GM23338 (cell line): ENCODE measurements around the gene MALSU1. TPM values are rescaled to one million over a fixed set of nuclear protein-coding genes. Genes with fewer than 3 reads are reported as not detected.

Source experiments
- ATAC-seq: fragments of 200-7000 bp; cut with Tn5 transposase; 3 replicates; pipeline ENCODE4 v1.9.1; 2020
- DNase-seq: peaks from one replicate; pipeline ENCODE4 v3.0.0-alpha.2; 2015; ENCODE audit warnings: low spot score
- H2AFZ ChIP-seq: fragments of 200-600 bp; sonication (generic); 2 replicates; pipeline ENCODE4 v1.8.0; 2016; ENCODE audit warnings: antibody characterized with exemption, mild to moderate bottlenecking, moderate library complexity
- H3F3A ChIP-seq: fragments of 200-600 bp; sonication (generic); replicated peaks from 2 replicates; pipeline ENCODE4 v1.8.0; 2017; ENCODE audit warnings: antibody characterized with exemption, mixed run types, low read depth
- H3K27ac ChIP-seq: fragments of 200-600 bp; sonication (generic); 2 replicates; pipeline ENCODE4 v1.6.1; 2016; ENCODE audit warnings: low read depth
- H3K27me3 ChIP-seq: fragments of 200-600 bp; sonication (generic); 2 replicates; pipeline ENCODE4 v1.8.0; 2016; ENCODE audit warnings: mild to moderate bottlenecking, mixed run types, moderate library complexity; ENCODE audit not compliant: insufficient read depth
- H3K36me3 ChIP-seq: fragments of 200-600 bp; sonication (generic); 2 replicates; pipeline ENCODE4 v1.8.0; 2016; ENCODE audit warnings: mild to moderate bottlenecking; ENCODE audit not compliant: insufficient read depth
- H3K4me1 ChIP-seq: fragments of 200-600 bp; sonication (generic); 2 replicates; pipeline ENCODE4 v1.8.0; 2016; ENCODE audit warnings: mild to moderate bottlenecking, moderate library complexity; ENCODE audit not compliant: insufficient read depth
- H3K4me2 ChIP-seq: fragments of 200-600 bp; sonication (generic); 2 replicates; pipeline ENCODE4 v1.7.1; 2017; ENCODE audit warnings: mixed run types
- H3K4me3 ChIP-seq: fragments of 200-600 bp; sonication (generic); 2 replicates; pipeline ENCODE4 v1.6.1; 2016; ENCODE audit warnings: mixed run types
- H3K79me2 ChIP-seq: fragments of 200-600 bp; sonication (generic); replicated peaks from 2 replicates; pipeline ENCODE4 v1.8.0; 2017; ENCODE audit warnings: mild to moderate bottlenecking; ENCODE audit not compliant: insufficient read depth
- H3K9me2 ChIP-seq: fragments of 200-600 bp; sonication (generic); 2 replicates; pipeline ENCODE4 v1.8.0; 2017; ENCODE audit not compliant: insufficient read depth
- H4K20me1 ChIP-seq: fragments of 200-600 bp; sonication (generic); replicated peaks from 2 replicates; pipeline ENCODE4 v1.8.0; 2017; ENCODE audit warnings: mild to moderate bottlenecking; ENCODE audit not compliant: insufficient read depth
- H3K27ac Mint-ChIP-seq: 2 replicates; pipeline ENCODE4 v1.8.0; 2020; ENCODE audit warnings: inconsistent platforms, mild to moderate bottlenecking, moderate library complexity, mixed read lengths
- H3K27me3 Mint-ChIP-seq: 3 replicates; pipeline ENCODE4 v1.8.0; 2022; ENCODE audit warnings: low read depth, mild to moderate bottlenecking, moderate library complexity, mixed read lengths, inconsistent platforms; ENCODE audit not compliant: insufficient read depth, poor library complexity
- H3K36me3 Mint-ChIP-seq: 3 replicates; pipeline ENCODE4 v1.8.0; 2021; ENCODE audit warnings: low read depth, mild to moderate bottlenecking, inconsistent platforms, moderate library complexity, mixed read lengths
- H3K4me1 Mint-ChIP-seq: 3 replicates; pipeline ENCODE4 v1.8.0; 2020; ENCODE audit warnings: mild to moderate bottlenecking, inconsistent platforms, mixed read lengths
- H3K4me3 Mint-ChIP-seq: 3 replicates; pipeline ENCODE4 v1.8.0; 2021; ENCODE audit warnings: moderate library complexity, mild to moderate bottlenecking, inconsistent platforms, mixed read lengths
- H3K9me3 Mint-ChIP-seq: 3 replicates; pipeline ENCODE4 v1.8.0; 2020; ENCODE audit warnings: moderate library complexity, mild to moderate bottlenecking, inconsistent platforms, mixed read lengths
- CREB1 ChIP-seq: fragments of 250-450 bp; sonication (Bioruptor Pico); IDR thresholded peaks from 2 replicates; pipeline ENCODE4 v1.5.0; 2020; ENCODE audit warnings: low read depth, mild to moderate bottlenecking, moderate library complexity
- CTCF ChIP-seq, 2 experiments: fragments of 200-600 bp in 1 of 2; sonication (generic) in 1 of 2; conservative IDR thresholded peaks; 2 replicates each; pipeline versions ENCODE4 v1.5.1 to v1.6.1; 2016 to 2017; ENCODE audit warnings: antibody characterized with exemption in 2 of 2, low read depth in 2 of 2, mild to moderate bottlenecking in 2 of 2, moderate library complexity in 1 of 2
- ETS1 ChIP-seq: IDR thresholded peaks from 2 replicates; pipeline ENCODE4 v1.6.1; 2016; ENCODE audit warnings: antibody characterized with exemption
- EZH2 ChIP-seq: fragments of 200-600 bp; sonication (generic); IDR thresholded peaks from one replicate; pipeline ENCODE4 v1.8.0; 2017; ENCODE audit warnings: antibody characterized with exemption, mild to moderate bottlenecking, low read depth; ENCODE audit not compliant: unreplicated experiment
- EZH2phosphoT487 ChIP-seq: fragments of 200-600 bp; sonication (generic); IDR thresholded peaks from one replicate; pipeline ENCODE4 v1.8.1; 2018; ENCODE audit warnings: antibody characterized with exemption; ENCODE audit not compliant: unreplicated experiment
- JUNB ChIP-seq: IDR thresholded peaks from one replicate; pipeline ENCODE4 v1.6.1; 2016; ENCODE audit warnings: antibody characterized with exemption; ENCODE audit not compliant: unreplicated experiment
- NANOG ChIP-seq: IDR thresholded peaks from 2 replicates; pipeline ENCODE4 v1.6.1; 2016; ENCODE audit warnings: antibody characterized with exemption, borderline replicate concordance
- POLR2AphosphoS5 ChIP-seq: IDR thresholded peaks from 2 replicates; pipeline ENCODE4 v1.6.1; 2016; ENCODE audit warnings: antibody characterized with exemption, low read depth
- REST ChIP-seq: IDR thresholded peaks from one replicate; pipeline ENCODE4 v1.6.1; 2018; ENCODE audit warnings: antibody characterized with exemption; ENCODE audit not compliant: unreplicated experiment
- STAT1 ChIP-seq: IDR thresholded peaks from one replicate; pipeline ENCODE4 v1.6.1; 2016; ENCODE audit warnings: antibody characterized with exemption; ENCODE audit not compliant: unreplicated experiment
- ZNF114 ChIP-seq: fragments of 250-450 bp; sonication (Bioruptor Pico); IDR thresholded peaks from 2 replicates; pipeline ENCODE4 v1.5.0; 2020; ENCODE audit warnings: mild to moderate bottlenecking, moderate library complexity
- ZNF331 ChIP-seq: fragments of 250-450 bp; sonication (Bioruptor Pico); IDR thresholded peaks from 2 replicates; pipeline ENCODE4 v1.5.0; 2020; ENCODE audit warnings: low read depth, mild to moderate bottlenecking, moderate library complexity
- polyA plus RNA-seq: library from polyadenylated mRNA; unstranded; fragments of >200 nt; fragmentation: Nextera tagmentation; extraction: Ambion mirVana; gene quantifications from 2 replicates; pipeline ENCODE4 v1.2.1, GENCODE V29; 2016
- total RNA-seq: library from RNA; depleted of rRNA; stranded (reverse); fragments of >200 nt; shearing (Covaris generic); gene quantifications from 2 replicates; pipeline ENCODE4 v1.2.3, GENCODE V29; 2014
- TF ChIP-seq, protein P1 (sequence below): fragments of 250-450 bp; sonication (Bioruptor Pico); IDR thresholded peaks from 2 replicates; pipeline ENCODE4 v1.5.0; 2020; ENCODE audit warnings: mild to moderate bottlenecking, moderate library complexity

MALSU1 gene
- total and polyA plus RNA-seq, 2 experiments from 2014 or later = 96.8 to 209 TPM

DNA sequence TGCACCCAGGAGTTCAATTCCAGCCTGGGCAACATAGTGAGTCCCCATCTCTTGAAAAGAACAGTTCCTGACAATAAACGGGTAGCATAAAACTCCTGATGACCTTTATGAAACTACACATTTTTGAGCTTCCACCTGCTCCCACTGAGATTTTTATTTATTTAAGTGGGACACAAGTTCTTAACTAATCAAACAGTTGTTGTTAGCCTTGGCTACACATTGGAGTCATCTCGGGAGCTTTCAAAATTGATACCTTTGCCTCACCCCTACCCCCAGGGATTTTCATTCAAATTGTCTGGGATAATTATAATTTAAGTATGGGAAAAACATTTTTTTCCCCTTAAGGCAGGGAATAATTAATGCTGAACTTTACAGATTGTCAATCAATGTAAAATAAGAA, 39.3 kb downstream of the MALSU1 start:
- H3K4me3 Mint-ChIP-seq = no peak overlapping the region

More for the DNA sequence above, 39.3 kb downstream of the MALSU1 start:
- Mint-ChIP-seq H3K27ac (no peak overlapping the region), H3K4me1 (no peaks in the 10 kb centered on the region), H3K9me3 (no peaks in the 10 kb centered on the region; the same call in 2 of the 3 replicates), H3K27me3 (peaks cover 3% of the 10 kb centered on the region), H3K36me3 (peaks cover 92% of the 10 kb centered on the region)
- Histone ChIP-seq H3K79me2 (no peaks in the 10 kb centered on the region; the same call in 1 of the 2 replicates), H3K27ac (no peak overlapping the region), H3K4me1 (no peaks in the 10 kb centered on the region), H3K27me3 (no peaks in the 10 kb centered on the region), H3K9me2 (no peaks in the 10 kb centered on the region), H3K36me3 (peaks cover 59% of the 10 kb centered on the region), H3K4me2 (no peak overlapping the region), H3K4me3 (no peak overlapping the region), H3F3A (peaks cover 11% of the 10 kb centered on the region), H4K20me1 (peaks cover 8% of the 10 kb centered on the region), H2AFZ (no peak overlapping the region)
- no peak for DNase-seq
- TF ChIP-seq, protein P1, sequence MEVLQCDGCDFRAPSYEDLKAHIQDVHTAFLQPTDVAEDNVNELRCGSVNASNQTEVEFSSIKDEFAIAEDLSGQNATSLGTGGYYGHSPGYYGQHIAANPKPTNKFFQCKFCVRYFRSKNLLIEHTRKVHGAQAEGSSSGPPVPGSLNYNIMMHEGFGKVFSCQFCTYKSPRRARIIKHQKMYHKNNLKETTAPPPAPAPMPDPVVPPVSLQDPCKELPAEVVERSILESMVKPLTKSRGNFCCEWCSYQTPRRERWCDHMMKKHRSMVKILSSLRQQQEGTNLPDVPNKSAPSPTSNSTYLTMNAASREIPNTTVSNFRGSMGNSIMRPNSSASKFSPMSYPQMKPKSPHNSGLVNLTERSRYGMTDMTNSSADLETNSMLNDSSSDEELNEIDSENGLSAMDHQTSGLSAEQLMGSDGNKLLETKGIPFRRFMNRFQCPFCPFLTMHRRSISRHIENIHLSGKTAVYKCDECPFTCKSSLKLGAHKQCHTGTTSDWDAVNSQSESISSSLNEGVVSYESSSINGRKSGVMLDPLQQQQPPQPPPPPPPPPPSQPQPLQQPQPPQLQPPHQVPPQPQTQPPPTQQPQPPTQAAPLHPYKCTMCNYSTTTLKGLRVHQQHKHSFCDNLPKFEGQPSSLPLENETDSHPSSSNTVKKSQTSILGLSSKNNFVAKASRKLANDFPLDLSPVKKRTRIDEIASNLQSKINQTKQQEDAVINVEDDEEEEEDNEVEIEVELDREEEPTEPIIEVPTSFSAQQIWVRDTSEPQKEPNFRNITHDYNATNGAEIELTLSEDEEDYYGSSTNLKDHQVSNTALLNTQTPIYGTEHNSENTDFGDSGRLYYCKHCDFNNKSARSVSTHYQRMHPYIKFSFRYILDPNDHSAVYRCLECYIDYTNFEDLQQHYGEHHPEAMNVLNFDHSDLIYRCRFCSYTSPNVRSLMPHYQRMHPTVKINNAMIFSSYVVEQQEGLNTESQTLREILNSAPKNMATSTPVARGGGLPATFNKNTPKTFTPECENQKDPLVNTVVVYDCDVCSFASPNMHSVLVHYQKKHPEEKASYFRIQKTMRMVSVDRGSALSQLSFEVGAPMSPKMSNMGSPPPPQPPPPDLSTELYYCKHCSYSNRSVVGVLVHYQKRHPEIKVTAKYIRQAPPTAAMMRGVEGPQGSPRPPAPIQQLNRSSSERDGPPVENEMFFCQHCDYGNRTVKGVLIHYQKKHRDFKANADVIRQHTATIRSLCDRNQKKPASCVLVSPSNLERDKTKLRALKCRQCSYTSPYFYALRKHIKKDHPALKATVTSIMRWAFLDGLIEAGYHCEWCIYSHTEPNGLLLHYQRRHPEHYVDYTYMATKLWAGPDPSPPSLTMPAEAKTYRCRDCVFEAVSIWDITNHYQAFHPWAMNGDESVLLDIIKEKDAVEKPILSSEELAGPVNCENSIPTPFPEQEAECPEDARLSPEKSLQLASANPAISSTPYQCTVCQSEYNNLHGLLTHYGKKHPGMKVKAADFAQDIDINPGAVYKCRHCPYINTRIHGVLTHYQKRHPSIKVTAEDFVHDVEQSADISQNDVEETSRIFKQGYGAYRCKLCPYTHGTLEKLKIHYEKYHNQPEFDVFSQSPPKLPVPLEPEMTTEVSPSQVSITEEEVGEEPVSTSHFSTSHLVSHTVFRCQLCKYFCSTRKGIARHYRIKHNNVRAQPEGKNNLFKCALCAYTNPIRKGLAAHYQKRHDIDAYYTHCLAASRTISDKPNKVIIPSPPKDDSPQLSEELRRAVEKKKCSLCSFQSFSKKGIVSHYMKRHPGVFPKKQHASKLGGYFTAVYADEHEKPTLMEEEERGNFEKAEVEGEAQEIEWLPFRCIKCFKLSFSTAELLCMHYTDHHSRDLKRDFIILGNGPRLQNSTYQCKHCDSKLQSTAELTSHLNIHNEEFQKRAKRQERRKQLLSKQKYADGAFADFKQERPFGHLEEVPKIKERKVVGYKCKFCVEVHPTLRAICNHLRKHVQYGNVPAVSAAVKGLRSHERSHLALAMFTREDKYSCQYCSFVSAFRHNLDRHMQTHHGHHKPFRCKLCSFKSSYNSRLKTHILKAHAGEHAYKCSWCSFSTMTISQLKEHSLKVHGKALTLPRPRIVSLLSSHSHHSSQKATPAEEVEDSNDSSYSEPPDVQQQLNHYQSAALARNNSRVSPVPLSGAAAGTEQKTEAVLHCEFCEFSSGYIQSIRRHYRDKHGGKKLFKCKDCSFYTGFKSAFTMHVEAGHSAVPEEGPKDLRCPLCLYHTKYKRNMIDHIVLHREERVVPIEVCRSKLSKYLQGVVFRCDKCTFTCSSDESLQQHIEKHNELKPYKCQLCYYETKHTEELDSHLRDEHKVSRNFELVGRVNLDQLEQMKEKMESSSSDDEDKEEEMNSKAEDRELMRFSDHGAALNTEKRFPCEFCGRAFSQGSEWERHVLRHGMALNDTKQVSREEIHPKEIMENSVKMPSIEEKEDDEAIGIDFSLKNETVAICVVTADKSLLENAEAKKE (CRISPR knock-in tag) = no peak
- TF ChIP-seq STAT1 (no peak), ZNF331 (CRISPR knock-in tag) (no peak), NANOG (no peak), POLR2AphosphoS5 (no peak), CTCF (conservative IDR thresholded peaks at IDR 0.05; ENCODE audit: low read depth in 2 of 2) (no peak), CREB1 (CRISPR knock-in tag) (no peak), JUNB (no peak), ETS1 (no peak), EZH2 (no peak), EZH2phosphoT487 (no peak), ZNF114 (CRISPR knock-in tag) (no peak), REST (no peak)
- ATAC-seq = no peak
